Activated gamma-delta T cell treated with anti-CD3 and anti-CD28 coated beads, Interleukin-2, amount 50 U/mL, for 16 hours (primary cell): ENCODE data around the gene CD109.

Experiments
- DNase-seq: peaks from one replicate; pipeline ENCODE4 v3.0.0-alpha.2; 2020; ENCODE audit warnings: low read depth

The CD109 gene

DNA sequence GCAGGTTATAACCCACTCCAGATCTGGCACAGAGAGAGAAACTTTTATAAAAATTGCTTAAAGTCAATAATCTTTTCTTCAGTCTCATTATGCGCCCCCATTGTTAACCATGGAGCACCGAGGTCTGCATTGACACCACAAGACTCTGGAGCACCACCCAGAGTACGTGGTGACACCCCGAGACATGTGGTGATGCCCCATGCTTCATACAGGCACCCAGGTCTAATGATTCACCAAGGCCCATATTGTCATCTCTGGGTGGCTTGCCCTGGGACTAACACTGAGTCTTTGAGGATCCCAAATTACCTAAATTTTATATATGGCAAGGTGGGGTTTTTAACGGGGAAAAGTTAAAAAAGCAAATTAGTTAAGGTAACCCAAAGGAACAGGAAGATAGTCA is 31.1 kb downstream of the CD109 start:
- no peak for DNase-seq

- no peak for DNase-seq
These were observed 32.7 kb downstream of the CD109 start for GRCh38 chr6:73728548-73729205.

GRCh38 chr6:73731285-73731684 is 35.3 kb downstream of the CD109 start:
- no peak for DNase-seq

DNA sequence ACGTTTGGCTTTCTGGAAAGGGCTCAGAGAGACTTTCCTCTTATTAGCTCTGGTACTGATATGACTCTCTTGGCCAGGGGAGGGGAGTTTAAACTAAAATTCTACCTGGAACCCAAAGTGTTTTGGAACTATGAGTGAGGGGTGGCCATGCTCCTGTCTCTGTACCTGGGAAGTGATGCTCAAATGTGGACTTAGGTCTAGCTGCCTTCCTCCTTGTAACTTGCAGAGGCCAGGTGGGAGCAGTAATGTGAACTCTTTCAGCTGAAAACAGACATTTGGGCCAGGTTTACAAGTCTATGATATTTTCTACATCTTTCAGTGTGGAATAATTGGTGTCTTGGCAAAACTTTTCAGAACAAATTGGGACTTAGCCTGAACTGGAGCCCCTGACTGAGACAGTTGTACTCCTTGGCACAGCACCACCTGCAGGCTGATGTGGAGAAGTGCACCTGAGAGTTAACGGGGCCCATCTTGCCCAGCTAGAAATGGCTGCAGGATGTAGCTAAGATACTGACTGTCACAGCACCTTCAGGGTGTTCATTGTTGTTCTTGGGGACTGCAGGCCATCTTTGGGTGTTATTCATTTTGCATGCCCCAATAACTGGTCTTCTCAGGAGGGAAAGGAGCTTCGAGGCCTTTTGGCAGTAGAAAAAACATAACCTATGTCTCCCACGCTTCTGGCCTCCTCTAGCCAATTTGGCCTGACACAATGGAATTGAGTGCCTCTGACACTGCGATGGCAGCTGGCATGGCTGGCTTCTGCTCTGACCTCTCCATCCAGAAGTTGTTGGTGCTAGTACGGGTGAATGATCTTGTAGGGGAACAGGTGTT is 37.1 kb downstream of the CD109 start:
- peak; percentile 51 for DNase-seq

DNA sequence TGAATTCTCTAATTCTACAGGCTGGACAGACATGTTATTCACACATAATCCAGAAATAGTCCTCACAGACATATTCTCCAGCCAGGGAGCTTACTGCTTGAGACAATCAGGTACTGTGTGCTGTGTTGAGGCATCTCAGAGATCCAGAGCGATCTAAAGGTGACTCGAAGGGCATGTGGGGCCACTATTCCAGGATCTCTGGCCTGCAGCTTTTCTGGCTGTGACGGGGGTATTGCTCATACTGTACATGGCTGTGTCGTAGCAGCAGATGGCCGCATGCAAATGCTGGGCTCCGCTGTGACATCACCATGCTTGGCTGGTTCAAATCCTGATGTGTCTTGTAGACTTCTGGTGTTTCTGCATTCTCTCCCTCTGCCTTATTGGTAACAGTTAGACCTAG is 37.8 kb downstream of the CD109 start:
- DNase-seq: no peak

GRCh38 chr6:73734832-73735453 is 38.9 kb downstream of the CD109 start:
- DNase-seq: no peak

DNA sequence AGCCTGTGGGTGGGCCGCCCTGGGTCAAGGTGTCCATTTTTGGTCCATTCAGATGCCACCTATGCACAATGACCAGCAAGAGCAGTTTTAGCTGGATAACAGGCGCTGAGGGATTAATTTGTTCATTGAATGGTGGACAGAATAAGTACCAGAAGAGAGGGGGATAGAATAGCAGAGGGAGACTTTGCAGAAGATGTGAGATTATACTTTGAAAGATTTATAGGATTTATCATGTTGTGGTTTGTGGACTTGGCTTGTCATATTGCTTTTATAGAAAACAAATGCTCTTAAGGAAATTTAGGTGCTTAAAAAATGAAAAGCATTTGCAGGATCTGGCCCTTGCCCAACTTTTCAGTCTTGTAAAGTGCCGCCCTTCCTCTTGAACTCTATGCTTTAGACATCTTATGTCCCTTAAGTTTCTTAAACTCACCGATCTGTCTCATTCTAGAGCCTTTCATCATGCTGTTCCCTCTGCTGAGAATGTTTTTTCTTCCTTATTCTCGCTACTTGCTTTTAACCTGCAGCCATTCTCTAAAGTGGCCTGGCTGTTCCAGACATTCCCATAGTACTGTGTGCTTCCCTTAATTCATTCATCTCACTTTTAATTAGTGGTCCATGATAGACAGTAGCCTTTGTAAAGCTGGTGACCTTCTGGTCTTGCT is 42.5 kb downstream of the CD109 start:
- no peak for DNase-seq

GRCh38 chr6:73739096-73739495 is 43.1 kb downstream of the CD109 start:
- DNase-seq: no peak

DNA sequence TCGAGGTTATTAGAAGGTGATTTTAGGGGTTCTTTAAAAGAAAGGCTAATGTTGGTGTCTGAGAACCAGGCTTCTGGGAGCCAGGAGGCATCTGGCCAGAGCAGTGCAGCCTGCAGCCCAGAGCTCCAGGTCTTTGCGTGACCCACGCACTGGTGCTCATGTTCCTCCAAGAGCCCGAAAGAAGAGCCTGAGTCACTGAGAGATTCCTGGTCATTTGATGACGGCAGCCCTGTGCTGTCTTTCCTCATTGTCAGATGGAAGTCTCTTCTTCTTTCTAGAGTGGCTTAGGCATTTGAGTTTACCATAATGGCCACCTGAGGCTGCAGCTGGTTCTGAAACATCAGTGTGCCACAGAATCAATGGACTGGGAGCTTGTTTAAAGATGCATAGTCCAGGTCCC is 46.4 kb downstream of the CD109 start:
- DNase-seq: no peak

DNA sequence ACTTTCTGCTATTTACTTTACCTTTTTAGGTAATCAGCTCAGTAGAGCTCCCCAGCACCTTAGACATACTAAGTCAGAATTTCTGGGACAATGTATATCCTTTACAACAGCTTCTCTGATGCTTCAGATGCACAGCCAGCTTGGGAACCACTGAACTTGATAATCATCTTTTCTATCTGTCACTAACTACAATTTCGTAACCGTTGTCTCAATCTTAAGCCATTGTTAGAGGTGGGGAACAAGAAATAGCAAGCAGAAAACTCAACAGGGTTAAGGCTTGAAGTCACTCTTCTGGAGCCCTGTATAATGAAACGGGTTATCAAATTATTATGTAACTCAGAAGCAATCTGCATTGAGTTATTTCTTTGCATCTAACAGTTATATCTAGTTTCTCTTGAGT is 47.1 kb downstream of the CD109 start:
- DNase-seq: no peak

GRCh38 chr6:73743556-73743955 is 47.6 kb downstream of the CD109 start:
- DNase-seq: no peak

GRCh38 chr6:73746787-73747186 is 50.8 kb downstream of the CD109 start:
- no peak for DNase-seq

- DNase-seq: no peak
These were observed 51.3 kb downstream of the CD109 start for GRCh38 chr6:73747289-73747688.

- DNase-seq: no peak
These were observed 56.9 kb downstream of the CD109 start for GRCh38 chr6:73752943-73753342.

DNA sequence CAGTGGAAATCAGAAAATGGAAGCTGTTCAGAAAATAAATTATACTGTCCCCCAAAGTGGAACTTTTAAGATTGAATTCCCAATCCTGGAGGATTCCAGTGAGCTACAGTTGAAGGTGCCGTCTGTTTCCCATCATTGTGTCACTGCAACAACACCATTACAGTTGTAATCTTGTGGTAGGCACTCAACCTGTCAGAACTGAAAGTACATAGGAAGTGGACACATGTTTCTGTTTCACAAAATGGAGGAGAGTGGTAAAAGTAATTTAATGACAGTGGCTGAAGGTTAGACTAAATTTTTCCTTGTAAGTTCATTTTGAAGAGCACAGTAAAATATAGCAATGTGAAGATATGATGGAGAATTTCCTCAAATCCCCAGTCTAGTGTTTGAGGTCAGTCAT is 70.0 kb downstream of the CD109 start:
- DNase-seq: no peak

- no peak for DNase-seq
These were observed 72.6 kb downstream of the CD109 start for GRCh38 chr6:73768558-73768957.

DNA sequence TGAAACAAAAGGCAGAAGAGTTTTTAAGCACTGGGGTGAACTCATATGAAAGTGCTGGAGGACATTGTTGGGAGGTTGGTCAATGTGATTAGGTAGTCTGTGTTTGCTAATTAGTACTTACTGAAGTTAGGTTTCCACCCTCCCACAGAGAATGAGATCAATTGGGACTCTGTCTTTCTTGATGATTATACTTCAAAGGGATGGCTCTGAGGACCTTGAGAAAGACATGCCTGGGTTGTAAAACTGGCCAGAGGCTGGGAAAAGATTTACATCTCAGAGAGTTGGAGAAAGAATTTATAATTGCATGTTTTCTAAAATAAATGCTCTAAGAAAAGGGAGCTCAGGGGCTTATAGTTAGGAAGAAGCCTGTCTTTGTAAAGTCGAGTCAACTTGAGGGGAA is 74.0 kb downstream of the CD109 start:
- no peak for DNase-seq

GRCh38 chr6:73774311-73774774 is 78.3 kb downstream of the CD109 start:
- no peak for DNase-seq

DNA sequence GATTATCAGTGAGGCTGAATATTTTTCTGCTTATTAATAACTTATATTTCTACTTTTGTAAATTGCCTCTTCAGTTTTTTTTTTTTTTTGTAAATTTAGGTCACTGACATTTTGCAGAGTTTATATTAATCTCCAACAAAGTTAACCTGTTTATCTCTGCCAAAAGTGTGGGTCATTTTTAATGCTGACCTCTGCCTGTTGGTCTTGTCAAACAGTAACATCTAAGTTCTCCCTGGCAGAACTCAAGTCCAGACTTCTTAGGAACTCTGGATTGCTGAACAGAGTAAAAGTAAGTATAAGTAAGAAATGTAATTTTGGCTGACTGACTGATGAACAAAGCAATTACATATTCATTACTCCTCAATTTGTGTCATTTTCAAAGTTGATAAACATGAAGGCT is 83.9 kb downstream of the CD109 start:
- no peak for DNase-seq

GRCh38 chr6:73782911-73783310 is 86.9 kb downstream of the CD109 start:
- no peak for DNase-seq

DNA sequence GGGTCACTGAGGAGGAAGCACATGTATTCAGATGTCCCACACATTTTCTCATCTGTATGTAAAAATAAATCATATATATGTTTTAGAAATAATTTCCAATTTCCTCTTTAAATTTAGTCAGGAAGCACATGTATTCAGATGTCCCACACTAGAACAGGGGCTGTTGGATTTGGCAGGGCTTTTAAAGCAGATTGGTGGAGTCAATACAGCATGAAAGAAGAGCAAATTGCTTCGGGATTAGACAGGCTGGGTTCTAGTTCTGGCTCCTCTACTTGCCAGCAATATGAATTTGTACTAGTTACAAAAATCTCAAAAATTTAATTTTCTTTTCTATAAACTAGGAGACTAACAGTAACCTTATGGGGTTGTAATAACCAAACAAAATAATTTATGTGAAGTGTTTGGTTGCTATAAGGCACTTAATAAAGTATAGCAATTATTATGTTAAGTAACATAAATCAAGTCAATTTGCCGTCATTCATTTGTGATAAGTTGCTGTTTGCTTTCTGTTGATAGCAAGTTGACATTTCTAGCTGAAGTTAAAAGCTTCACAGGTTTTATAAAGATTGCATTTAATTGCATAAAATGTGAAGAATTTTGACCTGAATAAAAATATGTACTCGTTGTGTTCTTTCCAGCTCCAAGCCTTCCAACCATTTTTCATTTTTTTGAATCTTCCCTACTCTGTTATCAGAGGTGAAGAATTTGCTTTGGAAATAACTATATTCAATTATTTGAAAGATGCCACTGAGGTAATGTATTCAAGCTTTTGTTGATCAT is 88.9 kb downstream of the CD109 start:
- no peak for DNase-seq

- no peak for DNase-seq
These were observed 94.6 kb downstream of the CD109 start for GRCh38 chr6:73790574-73790973.
